ENCODE results near the gene BCAS3.
"Not testable (repeated sequence)": the region's sequence is repeated elsewhere in the genome, so short reads cannot be mapped to it uniquely, and the experiment has no call there.

The BCAS3 gene

DNA sequence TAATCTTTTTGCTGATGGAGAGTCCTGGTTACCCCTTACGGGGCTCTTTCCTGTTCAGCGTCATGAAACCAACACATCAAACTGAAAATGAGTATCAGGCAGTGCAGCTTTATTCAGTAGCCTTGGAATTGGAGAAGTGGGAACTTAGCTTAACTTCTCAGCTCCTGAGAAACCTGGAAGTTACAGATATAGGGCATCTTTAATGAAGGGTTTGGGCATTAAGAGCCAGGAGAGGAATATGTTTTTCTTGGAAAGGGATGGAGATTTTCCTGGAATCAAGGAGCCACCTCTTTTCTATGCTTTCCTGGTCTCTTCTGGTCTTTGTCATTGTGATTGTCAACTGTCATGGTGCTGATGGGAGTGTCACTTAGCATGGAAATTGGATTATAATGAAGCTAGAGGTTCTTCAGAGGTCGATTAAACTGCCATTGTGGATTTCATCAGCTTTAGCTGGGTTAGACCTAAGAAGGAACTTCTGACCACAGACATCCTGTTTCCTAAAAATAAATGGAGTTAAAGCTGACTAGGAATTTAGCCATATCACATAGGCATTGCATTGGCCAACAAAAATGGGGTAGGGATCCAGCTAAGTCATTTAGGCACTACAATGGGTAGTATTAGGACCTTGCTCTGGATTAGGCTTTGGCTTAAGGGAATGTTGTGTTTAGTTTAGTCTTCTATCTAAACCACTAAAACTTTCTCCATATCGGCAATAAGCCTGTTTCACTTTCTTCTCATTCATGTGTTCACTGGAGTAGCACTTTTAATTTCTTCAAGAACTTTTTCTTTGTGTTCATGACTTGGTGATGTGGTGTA is 186.4 kb downstream of the BCAS3 start:
- TF ChIP-seq, protein P1, sequence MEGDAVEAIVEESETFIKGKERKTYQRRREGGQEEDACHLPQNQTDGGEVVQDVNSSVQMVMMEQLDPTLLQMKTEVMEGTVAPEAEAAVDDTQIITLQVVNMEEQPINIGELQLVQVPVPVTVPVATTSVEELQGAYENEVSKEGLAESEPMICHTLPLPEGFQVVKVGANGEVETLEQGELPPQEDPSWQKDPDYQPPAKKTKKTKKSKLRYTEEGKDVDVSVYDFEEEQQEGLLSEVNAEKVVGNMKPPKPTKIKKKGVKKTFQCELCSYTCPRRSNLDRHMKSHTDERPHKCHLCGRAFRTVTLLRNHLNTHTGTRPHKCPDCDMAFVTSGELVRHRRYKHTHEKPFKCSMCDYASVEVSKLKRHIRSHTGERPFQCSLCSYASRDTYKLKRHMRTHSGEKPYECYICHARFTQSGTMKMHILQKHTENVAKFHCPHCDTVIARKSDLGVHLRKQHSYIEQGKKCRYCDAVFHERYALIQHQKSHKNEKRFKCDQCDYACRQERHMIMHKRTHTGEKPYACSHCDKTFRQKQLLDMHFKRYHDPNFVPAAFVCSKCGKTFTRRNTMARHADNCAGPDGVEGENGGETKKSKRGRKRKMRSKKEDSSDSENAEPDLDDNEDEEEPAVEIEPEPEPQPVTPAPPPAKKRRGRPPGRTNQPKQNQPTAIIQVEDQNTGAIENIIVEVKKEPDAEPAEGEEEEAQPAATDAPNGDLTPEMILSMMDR (IDR thresholded peaks at IDR 0.05; ENCODE audit: low read depth, low read length): no peak
- H3K4me3 ChIP-seq (replicated peaks in 1 of 2; ENCODE audit: low read depth in 2 of 2, low read length in 2 of 2): no peak overlapping the region
- peak; percentile 23 to 25 for DNase-seq (ENCODE audit: low read depth in 2 of 2)

DNA sequence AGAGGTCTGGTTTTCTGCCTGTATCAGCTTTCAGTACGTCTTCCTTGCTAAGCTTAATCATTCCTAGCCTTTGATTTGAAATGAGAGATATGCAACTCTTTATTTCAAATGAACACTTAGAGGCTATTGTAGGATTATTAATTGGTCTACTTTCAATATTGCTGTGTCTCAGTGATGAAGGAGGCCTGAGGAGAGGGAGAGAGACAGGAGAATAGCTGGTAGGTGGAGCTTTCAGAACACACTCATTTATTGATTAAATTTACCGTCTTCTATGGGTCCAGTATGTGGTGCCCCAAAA is 187.0 kb downstream of the BCAS3 start:
- H3K4me3 ChIP-seq (replicated peaks in 1 of 2; ENCODE audit: low read depth in 2 of 2, low read length in 2 of 2): no peak overlapping the region
- TF ChIP-seq, protein P1 (IDR thresholded peaks at IDR 0.05; ENCODE audit: low read depth, low read length): no peak
- DNase-seq (ENCODE audit: low read depth in 2 of 2): no peak

DNA sequence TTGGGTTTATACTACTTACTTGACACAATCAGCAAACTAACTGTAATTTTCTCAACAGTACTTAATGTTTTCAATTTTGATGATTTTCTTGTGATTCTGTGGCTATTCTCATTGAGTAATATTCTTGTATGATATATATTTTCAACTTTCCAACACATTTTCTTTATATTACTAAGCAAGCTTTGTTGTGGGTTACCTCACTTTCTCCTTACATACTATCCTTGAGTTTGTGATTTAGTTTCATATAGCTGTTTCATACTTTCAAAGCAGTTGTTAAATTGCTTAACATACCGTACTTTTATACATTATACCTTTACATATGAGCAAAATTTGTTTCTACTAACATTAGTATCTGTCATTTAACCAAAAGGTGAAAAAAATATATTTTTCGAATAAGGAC is 197.1 kb downstream of the BCAS3 start:
- no peak overlapping the region for H3K4me3 ChIP-seq (replicated peaks in 1 of 2; ENCODE audit: low read depth in 2 of 2, low read length in 2 of 2)
- DNase-seq (ENCODE audit: low read depth in 2 of 2): no peak
- TF ChIP-seq, protein P1 (IDR thresholded peaks at IDR 0.05; ENCODE audit: low read depth, low read length): no peak

DNA sequence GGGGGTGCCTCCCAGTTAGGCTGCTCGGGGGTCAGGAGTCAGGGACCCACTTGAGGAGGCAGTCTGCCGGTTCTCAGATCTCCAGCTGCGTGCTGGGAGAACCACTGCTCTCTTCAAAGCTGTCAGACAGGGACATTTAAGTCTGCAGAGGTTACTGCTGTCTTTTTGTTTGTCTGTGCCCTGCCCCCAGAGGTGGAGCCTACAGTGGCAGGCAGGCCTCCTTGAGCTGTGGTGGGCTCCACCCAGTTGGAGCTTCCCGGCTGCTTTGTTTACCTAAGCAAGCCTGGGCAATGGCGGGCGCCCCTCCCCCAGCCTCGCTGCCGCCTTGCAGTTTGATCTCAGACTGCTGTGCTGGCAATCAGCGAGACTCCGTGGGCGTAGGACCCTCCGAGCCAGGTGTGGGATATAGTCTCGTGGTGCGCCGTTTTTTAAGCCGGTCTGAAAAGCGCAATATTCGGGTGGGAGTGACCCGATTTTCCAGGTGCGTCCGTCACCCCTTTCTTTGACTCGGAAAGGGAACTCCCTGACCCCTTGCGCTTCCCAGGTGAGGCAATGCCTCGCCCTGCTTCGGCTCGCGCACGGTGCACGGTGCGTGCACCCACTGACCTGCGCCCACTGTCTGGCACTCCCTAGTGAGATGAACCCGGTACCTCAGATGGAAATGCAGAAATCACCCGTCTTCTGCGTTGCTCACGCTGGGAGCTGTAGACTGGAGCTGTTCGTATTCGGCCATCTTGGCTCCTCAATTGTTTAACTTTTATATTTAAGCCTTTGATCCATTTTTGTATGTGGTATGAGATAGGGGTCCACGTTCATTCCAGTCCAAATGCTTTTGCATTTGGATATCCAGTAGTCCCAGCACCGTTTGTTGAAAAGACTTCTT is 209.3 kb downstream of the BCAS3 start:
- H3K4me3 ChIP-seq (replicated peaks in 1 of 2; ENCODE audit: low read depth in 2 of 2, low read length in 2 of 2): not testable (repeated sequence)

DNA sequence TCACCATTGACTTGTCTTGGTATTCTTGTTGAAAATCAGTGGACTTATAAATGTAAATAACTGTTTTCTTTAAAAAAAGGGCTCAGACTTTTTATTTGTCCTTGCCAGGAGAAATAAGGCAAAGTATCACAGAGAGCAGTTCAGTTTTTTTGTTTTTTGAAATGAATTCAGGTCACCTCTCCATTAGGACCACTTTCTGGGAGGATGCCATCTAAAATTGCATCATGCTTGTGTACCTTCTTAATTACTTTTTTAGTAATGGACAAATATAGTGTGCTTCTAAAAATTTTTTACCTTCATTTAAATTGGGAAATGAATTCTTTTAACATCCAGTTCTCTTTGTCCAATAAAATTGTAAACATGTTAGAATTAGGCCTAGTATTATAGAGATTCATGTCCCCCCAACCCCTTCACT is 210.0 kb downstream of the BCAS3 start:
- no peak overlapping the region for H3K4me3 ChIP-seq (replicated peaks in 1 of 2; ENCODE audit: low read depth in 2 of 2, low read length in 2 of 2)
- TF ChIP-seq, protein P1 (IDR thresholded peaks at IDR 0.05; ENCODE audit: low read depth, low read length): no peak
- no peak for DNase-seq (ENCODE audit: low read depth in 2 of 2)

More for the DNA sequence above, 209.3 kb downstream of the BCAS3 start:
- not testable (repeated sequence) for DNase-seq (ENCODE audit: low read depth in 2 of 2)

DNA sequence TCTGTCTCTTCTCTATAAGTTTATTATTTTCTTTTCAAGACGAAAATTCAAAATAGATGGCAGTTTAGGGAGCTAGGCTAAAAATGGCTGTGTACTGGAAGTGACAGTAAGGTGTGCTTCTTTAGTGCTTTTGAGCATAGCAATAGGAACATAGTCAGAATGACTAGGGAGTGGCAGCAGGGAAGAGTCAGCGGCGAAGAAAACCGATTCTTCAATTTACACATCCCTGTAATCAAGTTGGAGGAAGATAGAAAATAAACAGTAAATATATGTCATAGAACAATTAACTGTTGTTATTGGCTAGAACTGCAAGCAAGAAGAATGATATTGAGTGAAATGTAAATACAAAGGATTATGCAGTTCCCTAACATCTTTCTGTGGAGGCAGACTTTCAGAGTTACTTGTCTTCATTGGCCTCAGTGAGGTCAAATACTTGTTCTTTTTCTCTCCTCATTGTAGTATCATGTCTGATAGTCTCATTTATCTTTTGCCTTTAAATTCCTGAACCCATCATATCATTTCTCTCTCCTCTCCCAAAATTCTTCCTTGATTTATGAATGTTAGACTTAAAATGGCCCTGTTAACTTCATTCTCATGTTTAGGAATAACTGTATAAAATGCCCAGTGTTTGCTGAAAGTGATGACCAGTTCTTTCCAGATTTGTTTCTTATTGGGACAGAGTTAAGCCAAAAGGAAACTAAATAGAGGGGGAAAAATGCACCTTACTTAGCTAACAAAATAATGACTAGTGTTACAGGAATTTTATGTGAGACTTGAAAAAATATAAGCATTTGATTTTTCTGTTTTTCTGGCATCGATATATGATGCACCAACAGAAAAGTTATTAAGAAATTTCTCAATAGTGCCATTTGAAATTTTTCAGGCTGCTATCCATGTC is 211.4 kb downstream of the BCAS3 start:
- H3K4me3 ChIP-seq (replicated peaks in 1 of 2; ENCODE audit: low read depth in 2 of 2, low read length in 2 of 2): no peak overlapping the region
- peak in 1 of 2 donors; percentile 62 for DNase-seq (ENCODE audit: low read depth in 2 of 2)
- TF ChIP-seq, protein P1 (IDR thresholded peaks at IDR 0.05; ENCODE audit: low read depth, low read length): no peak
